HG02943 (cell line): Measurements from ENCODE around the gene CEP41.

Source experiments
- ATAC-seq: cut with Tn5 transposase; IDR thresholded peaks from one replicate; pipeline ENCODE4 v1.9.1; 2021; ENCODE audit warnings: mild to moderate bottlenecking, low read depth, moderate library complexity; ENCODE audit not compliant: unreplicated experiment

CEP41 gene

GRCh38 chr7:130423501-130424037 is 17.2 kb downstream of the CEP41 start:
- ATAC-seq, result no peak

- ATAC-seq, result no peak
Measured at GRCh38 chr7:130421684-130422083, 19.1 kb downstream of the CEP41 start.

GRCh38 chr7:130420943-130421578 is 19.8 kb downstream of the CEP41 start:
- no peak for ATAC-seq

GRCh38 chr7:130419658-130420057 is 21.2 kb downstream of the CEP41 start:
- no peak for ATAC-seq

- ATAC-seq, result no peak
Measured at GRCh38 chr7:130418306-130418705, 22.5 kb downstream of the CEP41 start.

- ATAC-seq, result no peak
Measured at GRCh38 chr7:130417213-130417612, 23.6 kb downstream of the CEP41 start.

GRCh38 chr7:130415006-130415405 is 25.8 kb downstream of the CEP41 start:
- no peak for ATAC-seq

- ATAC-seq, result no peak
Measured at GRCh38 chr7:130413201-130413600, 27.6 kb downstream of the CEP41 start.

- ATAC-seq, result no peak
Measured at GRCh38 chr7:130410868-130411541, 29.8 kb downstream of the CEP41 start.

- ATAC-seq, result no peak
Measured at GRCh38 chr7:130409712-130410072, 31.1 kb downstream of the CEP41 start.

GRCh38 chr7:130409067-130409711 is 31.6 kb downstream of the CEP41 start:
- ATAC-seq, result no peak

GRCh38 chr7:130405003-130405402 is 35.8 kb downstream of the CEP41 start:
- ATAC-seq, result no peak

- ATAC-seq, result no peak
Measured at GRCh38 chr7:130401578-130401977, 39.2 kb downstream of the CEP41 start.

- no peak for ATAC-seq
Measured at GRCh38 chr7:130401101-130401500, 39.7 kb downstream of the CEP41 start.

- no peak for ATAC-seq
Measured at GRCh38 chr7:130400120-130400572, 40.7 kb downstream of the CEP41 start.

GRCh38 chr7:130398526-130399090 is 42.2 kb downstream of the CEP41 start:
- no peak for ATAC-seq

- no peak for ATAC-seq
Measured at GRCh38 chr7:130397758-130398073, 43.1 kb downstream of the CEP41 start.

- no peak for ATAC-seq
Measured at GRCh38 chr7:130397051-130397757, 43.6 kb downstream of the CEP41 start.

- no peak for ATAC-seq
Measured at GRCh38 chr7:130396109-130396508, 44.7 kb downstream of the CEP41 start.

- no peak for ATAC-seq
Measured at GRCh38 chr7:130395421-130395820, 45.4 kb downstream of the CEP41 start.
